Measurements from ENCODE around the gene IL25. TPM values are rescaled to one million over a fixed set of nuclear protein-coding genes. Genes with fewer than 3 reads are reported as not detected.

Gene IL25
- total and polyA plus RNA-seq, 2 experiments from 2014 or later: not detected

- Mint-ChIP-seq H3K27ac (no peak overlapping the region), H3K4me3 (no peak overlapping the region), H3K27me3 (ENCODE audit: insufficient read depth, low read depth, poor library complexity) (peaks cover 23% of the 10 kb centered on the region), H3K4me1 (peaks cover 6% of the 10 kb centered on the region; the same call in 1 of the 3 replicates), H3K36me3 (ENCODE audit: low read depth) (no peaks in the 10 kb centered on the region; the same call in 2 of the 3 replicates), H3K9me3 (no peaks in the 10 kb centered on the region; the same call in 2 of the 3 replicates)
- Histone ChIP-seq H3F3A (replicated peaks; ENCODE audit: low read depth) (no peaks in the 10 kb centered on the region), H3K4me1 (ENCODE audit: insufficient read depth) (no peaks in the 10 kb centered on the region), H3K36me3 (ENCODE audit: insufficient read depth) (no peaks in the 10 kb centered on the region), H3K9me2 (ENCODE audit: insufficient read depth) (no peaks in the 10 kb centered on the region), H2AFZ (no peak overlapping the region), H4K20me1 (replicated peaks; ENCODE audit: insufficient read depth) (no peaks in the 10 kb centered on the region), H3K4me2 (no peak overlapping the region), H3K27me3 (ENCODE audit: insufficient read depth) (no peaks in the 10 kb centered on the region), H3K4me3 (no peak overlapping the region), H3K27ac (ENCODE audit: low read depth) (no peak overlapping the region), H3K79me2 (replicated peaks; ENCODE audit: insufficient read depth) (no peaks in the 10 kb centered on the region)
- no peak for TF ChIP-seq ZNF462 (CRISPR knock-in tag; IDR thresholded peaks at IDR 0.05)
- no peak for TF ChIP-seq JUNB (IDR thresholded peaks at IDR 0.05; ENCODE audit: unreplicated experiment)
- TF ChIP-seq STAT1 (IDR thresholded peaks at IDR 0.05; ENCODE audit: unreplicated experiment): no peak
- no peak for TF ChIP-seq POLR2AphosphoS5 (IDR thresholded peaks at IDR 0.05; ENCODE audit: low read depth)
- no peak for TF ChIP-seq CREB1 (CRISPR knock-in tag; IDR thresholded peaks at IDR 0.05; ENCODE audit: low read depth)
- TF ChIP-seq REST (IDR thresholded peaks at IDR 0.05; ENCODE audit: unreplicated experiment): no peak
- no peak for TF ChIP-seq ZNF331 (CRISPR knock-in tag; IDR thresholded peaks at IDR 0.05; ENCODE audit: low read depth)
- no peak for TF ChIP-seq ZNF114 (CRISPR knock-in tag; IDR thresholded peaks at IDR 0.05)
- no peak for TF ChIP-seq NANOG (IDR thresholded peaks at IDR 0.05; ENCODE audit: borderline replicate concordance)
- TF ChIP-seq EZH2phosphoT487 (IDR thresholded peaks at IDR 0.05; ENCODE audit: unreplicated experiment): no peak
- no peak for TF ChIP-seq EZH2 (IDR thresholded peaks at IDR 0.05; ENCODE audit: low read depth, unreplicated experiment)
- no peak for TF ChIP-seq CTCF (conservative IDR thresholded peaks at IDR 0.05; ENCODE audit: low read depth in 2 of 2)
- TF ChIP-seq ETS1 (IDR thresholded peaks at IDR 0.05): no peak
- no peak for DNase-seq (ENCODE audit: low spot score)
- ATAC-seq: no peak
Measured at GRCh38 chr14:23405096-23405495, 32.5 kb downstream of the IL25 start.

All from GM23338 (cell line).